ENCODE measurements around the gene S1PR3. TPM values are rescaled to one million over a fixed set of nuclear protein-coding genes. Genes with fewer than 3 reads are reported as not detected.

S1PR3 gene
- total RNA-seq, 1 donor from 2014 or later, result 1.8 TPM

DNA sequence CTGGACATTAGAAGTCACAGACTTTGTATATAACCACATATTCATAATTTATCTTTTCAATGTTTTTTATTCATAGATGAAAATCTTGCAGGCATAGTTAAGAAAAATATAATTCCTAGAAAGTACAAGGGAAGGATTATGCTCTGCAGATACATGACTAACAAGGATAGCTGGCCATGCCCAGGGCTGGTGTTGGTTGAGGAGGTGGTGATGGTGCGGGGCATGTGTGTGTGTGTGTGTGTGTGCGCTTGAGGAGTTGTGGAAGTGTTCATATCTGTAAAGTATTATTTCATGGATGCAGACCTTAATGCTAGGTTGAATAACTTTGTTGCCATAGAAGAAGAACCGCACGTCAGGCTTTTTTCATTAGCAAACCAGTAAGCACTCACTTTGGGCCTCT is 1.3 kb downstream of the S1PR3 start:
- no peak for DNase-seq (ENCODE audit: low read depth)

DNA sequence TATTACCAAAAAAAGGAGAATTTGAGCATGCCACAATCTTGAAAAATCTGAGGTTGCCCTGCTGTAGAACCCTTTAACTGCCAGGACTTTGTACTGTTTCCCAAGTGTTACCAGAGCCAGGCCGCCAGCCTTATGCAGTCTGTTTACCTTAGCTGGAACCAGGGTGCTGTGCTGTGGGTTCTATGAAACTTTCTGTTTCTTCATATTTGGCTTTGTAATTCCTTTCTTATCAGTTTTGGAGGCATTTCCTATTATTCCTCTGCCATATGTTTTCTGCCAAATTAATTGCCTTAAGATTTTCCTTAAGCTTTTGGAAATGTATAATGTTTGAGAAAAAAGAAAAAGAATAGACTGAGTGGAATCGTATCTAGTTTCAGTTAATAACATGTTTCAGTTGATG is 2.1 kb downstream of the S1PR3 start:
- DNase-seq (ENCODE audit: low read depth), result no peak

DNA sequence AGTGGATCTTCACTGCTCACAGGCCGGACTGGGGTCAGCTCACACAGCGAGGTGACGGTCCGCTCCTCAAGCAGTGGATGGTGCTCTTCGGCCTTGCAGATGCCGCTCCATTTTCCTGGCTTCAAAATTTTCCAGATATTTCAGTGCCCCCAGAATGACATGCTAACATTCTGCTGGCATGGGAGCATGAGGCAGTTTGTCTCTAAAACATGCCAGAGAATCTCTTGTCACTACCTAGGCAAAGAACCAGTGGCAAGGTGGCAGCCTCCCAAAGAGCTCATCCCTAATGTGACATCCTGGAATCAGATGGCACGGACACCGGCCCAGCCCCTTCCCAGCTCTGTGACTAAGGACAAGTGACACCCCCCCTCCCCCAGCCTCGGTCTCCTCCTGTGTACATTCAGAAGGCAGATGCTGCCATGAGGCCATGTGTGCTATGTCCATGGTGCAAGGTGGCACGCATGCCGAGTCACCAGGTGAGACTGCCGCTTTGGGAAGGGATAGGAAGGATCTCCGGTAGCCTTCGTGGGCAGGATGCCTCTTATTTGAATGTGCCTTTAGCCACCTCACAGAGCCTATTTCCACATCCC is 2.7 kb downstream of the S1PR3 start:
- DNase-seq (ENCODE audit: low read depth), result no peak

DNA sequence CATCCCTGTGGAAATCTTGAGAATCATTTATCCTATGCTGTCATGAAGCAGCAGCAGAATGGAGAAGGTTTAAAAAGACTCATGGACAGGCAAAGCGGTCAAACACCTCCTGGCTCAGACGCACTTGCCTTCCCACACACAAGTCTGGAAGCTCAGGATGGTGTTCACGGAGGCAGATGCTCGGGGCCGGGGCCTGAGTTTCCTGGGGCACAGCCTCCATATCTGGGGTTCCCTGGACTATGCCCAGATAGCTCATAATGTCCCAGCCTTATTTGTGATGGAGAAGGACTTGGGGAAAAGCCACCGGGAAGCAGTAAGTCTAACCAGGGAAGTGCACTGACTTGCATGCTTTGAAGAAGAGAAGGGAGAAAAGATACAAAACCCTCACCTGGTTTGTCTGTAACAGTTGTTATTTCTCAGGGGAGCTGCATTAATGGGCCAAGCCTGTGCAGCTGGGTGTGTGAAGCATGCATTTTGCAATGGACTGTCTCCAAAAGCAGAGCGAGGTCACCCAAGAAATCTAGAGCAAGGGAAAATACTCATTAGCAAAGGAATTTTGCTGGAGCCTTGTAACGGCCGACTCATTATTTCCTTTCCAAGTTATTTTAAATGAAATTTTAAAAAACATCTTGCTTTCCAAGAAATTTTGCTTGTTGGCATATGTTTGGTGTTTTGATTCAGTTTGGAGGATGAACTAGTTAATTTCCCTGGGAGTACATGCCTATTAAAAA is 3.4 kb downstream of the S1PR3 start:
- no peak for DNase-seq (ENCODE audit: low read depth)

DNA sequence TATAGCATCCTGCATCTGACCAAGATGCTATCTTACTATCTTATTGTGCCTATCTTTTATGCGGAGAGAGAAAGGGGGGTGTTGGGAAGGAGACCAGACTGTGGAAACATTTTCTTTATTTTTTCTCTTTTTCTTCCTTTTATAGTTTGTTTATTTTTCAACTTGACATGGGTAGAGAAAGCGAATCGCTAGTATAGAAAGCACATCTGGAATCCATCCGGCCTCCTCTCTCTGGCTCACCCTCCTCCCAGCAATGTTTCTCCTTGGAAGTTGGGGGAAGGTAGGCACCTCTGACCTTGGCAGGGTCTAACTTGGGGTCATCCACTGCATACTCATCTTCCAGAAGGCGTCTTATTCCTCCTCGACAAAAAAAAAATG is 3.9 kb downstream of the S1PR3 start:
- no peak for DNase-seq (ENCODE audit: low read depth)

DNA sequence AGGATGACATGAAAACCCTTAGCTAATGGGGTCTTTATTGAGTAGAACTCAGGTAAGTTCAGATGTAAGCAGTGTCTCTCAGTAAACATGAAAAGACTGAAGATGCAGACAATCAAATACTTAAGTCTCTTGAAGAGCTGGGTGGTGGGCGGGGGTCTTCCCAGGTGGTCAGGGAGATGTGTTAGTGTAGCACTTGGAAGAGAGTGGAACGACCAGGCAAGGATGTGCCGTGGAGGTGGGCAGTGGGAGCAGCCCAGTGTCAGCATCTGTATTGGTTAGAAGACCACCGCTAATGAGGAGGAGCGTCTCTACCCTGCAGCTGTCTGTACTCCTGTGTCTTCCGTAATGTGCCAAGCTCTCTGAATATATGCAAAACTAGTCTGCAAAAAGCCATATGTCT is 4.4 kb downstream of the S1PR3 start:
- no peak for DNase-seq (ENCODE audit: low read depth)

DNA sequence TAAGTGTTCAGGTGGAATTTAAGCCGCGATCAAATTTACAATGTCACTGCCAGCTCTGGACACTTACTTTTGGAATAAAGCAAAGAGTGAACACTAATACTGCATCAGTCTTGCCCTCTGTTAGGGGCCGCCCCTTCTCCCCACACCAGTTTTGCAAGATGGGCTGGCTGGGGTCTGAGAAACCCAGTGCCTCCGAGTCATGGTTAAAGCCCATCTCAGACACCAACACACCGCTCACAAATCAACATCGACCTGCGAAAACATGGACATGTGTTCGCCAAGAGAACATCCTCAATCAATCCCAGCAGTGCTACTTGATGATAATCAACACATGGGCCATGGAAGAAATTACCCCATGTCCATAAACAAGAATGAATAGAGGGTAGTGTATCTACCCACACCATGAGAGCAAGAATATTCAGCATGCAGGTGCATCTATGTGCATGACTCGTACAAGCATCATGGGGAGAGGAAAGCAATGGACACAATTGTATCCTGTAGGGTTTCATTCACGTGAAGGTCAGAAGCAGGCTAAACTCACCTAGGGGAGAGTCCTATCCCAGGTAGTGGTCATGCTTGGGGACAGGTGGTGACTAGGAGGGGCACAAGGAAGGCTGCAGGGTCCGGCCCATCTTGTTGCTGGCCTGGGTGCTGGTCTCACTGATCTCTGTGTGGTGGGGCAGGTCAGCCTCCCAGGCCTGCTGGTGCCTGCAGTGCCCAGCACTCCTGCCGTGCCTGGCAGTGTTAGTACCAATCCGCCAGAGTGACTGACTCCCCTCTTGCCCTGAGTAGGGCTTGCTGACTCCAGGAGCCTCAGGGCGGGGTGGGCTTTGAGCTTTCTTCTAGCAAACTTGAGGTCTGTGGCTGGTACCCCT is 5.0 kb downstream of the S1PR3 start:
- DNase-seq (ENCODE audit: low read depth), result no peak

DNA sequence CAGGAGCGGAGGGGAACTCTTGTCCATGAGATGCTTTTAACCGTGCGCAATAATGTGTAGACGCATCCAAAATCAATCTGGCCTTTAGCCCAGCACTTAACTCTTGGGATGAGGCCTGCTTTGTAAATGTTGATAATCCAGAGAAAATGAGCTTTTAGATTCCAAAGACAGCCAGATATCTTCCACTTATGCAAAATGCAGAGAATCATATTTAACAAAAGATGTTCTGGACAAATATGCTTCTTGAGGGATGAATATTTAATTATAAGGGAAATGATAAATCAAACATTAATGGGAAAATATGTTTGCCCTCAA is 5.6 kb downstream of the S1PR3 start:
- no peak for DNase-seq (ENCODE audit: low read depth)

DNA sequence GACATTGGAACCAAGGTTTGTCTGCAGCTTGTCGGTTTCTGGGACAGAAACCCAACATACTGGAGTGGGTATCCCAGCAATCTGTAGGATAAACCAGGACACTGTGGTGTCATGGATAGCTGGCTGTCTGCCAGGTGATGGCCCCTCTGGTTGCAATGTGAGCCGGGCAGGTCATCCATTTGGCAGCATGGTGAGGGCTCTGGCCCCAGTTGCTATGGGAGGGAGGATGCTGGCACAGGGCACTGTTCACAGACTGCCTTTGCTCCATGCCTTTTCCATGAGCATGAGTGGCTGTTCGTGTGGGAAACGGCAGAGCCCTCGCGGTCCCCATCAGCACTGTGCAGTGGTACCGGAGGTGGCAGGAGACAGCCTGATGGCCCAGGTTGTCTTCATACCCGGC is 6.4 kb downstream of the S1PR3 start:
- no peak for DNase-seq (ENCODE audit: low read depth)

DNA sequence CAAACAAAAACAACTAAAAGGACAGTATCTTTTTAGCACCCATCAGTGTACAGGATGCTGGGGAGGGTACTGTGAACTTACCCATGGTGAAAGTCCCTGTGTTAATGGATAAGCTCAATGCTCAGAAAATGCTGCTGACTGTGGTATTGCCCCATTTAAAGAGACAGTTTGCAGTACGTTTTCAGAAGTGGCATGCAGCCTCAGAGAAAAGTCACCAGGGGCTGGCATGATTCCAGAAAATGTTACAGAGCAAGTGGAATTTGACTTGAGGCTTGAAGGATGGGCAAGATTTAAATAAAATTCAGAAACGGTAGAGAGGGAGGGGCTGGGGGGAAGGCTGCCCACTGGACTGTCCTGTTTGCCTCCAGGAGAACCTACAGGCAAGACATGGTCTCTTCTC is 7.2 kb downstream of the S1PR3 start:
- peak; percentile 73 for DNase-seq (ENCODE audit: low read depth)

DNA sequence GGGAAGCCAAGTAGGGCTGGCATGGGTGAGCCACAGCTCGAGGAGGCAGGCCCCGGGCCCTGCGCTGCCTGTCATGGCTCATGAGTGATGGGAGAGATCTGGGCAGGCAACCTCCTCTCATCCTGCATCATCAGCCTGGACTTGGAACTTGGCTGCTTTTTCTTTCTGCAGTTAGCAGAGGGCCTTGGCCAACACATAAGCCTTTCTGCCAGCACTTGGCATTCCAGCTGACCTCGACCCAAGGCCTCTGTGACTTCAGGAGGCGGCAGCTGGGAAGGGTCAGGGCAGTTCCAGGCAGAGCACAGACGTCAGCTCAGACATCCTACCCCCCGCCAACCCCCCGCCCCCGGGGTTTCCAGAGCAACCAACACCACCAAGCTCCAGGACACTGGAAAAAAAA is 7.6 kb downstream of the S1PR3 start:
- peak; percentile 66 for DNase-seq (ENCODE audit: low read depth)

DNA sequence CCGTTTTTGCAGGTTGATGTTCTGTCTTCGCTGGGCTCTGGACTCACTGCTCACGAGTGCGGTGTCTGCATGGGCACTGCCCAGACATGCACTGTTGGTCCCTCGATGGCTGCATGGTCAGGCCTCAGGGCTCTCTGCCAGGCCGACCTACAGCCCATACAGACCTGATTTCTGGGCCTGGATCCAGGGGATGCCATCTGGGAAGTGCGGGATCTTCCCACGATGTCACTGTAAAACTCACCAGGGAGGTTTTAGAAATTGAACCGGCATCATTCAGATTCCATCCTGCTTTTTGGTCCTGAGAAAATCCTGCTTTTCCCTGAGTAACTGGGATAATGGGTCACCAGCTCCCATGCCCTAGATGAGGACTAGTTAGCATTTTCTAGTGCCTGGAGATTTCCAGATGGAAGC is 9.1 kb downstream of the S1PR3 start:
- no peak for DNase-seq (ENCODE audit: low read depth)

DNA sequence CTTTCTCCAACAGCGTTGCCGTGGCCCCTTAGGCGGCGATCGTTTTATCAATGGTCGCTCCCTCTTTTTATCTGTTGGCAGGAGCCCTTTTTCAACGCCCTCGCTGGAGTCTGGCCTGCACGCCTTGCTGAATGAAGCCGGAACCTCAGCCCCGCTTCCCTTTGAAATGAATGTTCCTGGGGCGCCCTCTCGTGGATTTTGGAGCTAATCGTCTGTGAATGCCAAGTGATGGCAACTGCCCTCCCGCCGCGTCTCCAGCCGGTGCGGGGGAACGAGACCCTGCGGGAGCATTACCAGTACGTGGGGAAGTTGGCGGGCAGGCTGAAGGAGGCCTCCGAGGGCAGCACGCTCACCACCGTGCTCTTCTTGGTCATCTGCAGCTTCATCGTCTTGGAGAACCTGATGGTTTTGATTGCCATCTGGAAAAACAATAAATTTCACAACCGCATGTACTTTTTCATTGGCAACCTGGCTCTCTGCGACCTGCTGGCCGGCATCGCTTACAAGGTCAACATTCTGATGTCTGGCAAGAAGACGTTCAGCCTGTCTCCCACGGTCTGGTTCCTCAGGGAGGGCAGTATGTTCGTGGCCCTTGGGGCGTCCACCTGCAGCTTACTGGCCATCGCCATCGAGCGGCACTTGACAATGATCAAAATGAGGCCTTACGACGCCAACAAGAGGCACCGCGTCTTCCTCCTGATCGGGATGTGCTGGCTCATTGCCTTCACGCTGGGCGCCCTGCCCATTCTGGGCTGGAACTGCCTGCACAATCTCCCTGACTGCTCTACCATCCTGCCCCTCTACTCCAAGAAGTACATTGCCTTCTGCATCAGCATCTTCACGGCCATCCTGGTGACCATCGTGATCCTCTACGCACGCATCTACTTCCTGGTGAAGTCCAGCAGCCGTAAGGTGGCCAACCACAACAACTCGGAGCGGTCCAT is 10.0 kb downstream of the S1PR3 start:
- DNase-seq (ENCODE audit: low read depth), result peak; percentile 55

DNA sequence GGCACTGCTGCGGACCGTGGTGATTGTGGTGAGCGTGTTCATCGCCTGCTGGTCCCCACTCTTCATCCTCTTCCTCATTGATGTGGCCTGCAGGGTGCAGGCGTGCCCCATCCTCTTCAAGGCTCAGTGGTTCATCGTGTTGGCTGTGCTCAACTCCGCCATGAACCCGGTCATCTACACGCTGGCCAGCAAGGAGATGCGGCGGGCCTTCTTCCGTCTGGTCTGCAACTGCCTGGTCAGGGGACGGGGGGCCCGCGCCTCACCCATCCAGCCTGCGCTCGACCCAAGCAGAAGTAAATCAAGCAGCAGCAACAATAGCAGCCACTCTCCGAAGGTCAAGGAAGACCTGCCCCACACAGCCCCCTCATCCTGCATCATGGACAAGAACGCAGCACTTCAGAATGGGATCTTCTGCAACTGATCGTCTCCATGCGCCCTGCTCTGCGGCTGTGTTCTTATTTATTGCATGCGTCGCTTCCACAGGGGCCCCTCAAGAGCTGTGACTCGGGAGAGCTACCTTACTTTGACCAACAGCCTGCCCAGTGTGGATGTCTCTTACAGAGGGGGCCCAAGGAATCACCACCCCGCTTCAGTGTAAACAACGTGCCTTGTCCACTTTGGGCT is 10.8 kb downstream of the S1PR3 start:
- no peak for DNase-seq (ENCODE audit: low read depth)

DNA sequence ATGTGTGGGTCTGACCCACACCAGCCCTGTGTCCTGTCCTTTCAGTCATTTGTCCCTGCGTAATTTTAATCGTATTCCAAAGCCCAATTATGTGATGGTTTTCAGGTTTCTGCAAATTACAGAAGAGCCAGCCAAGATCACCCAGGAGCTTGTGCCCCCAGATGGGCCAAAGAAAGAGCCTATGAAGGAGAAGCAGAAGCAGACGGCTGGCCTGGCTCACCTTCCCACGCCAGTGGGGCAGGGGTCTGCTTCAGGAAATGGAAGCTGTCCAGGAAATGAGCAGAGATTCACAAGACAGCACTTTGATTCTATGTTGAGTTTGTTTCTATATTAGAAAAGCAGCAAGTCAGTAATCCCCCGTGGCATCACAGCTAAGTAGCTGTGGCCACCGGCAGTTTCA is 11.7 kb downstream of the S1PR3 start:
- DNase-seq (ENCODE audit: low read depth), result no peak

DNA sequence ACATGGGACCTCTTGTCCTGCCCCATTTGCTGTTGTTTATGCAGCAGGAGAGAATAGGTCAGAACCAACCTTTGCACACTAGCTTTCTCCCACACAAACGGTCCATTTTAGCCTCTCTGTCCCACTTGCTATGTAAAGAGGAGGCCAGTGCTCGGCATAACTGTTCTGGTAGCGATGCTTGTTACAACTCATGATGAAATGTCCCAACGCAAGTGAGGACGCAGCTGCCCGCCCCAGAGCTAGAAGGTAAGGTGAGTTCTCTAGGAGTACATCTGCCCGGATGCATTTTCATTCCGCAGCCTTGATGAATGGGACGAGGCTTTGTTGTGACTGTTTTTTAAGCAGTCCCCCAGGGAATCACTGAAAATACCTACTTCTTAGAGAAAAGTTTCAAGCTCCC is 14.1 kb downstream of the S1PR3 start:
- DNase-seq (ENCODE audit: low read depth), result no peak

DNA sequence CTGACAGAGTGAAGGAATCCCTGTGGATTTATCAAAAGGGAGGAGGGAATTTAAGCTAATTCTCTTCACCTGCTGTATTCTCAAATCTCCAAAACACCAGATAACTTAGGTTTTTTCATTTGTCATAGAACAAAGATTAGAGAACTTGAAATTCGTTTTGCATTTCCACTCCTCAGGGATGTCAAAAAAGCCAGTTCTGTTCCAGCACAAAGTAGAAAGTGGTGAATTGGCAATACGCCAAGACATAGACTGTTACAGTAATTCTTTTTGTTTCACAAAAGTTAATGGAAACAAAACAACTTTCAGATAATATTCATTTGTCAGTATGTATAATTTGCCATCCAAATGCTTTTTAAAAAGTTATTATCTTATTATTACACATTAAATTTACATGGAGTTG is 15.0 kb downstream of the S1PR3 start:
- no peak for DNase-seq (ENCODE audit: low read depth)

DNA sequence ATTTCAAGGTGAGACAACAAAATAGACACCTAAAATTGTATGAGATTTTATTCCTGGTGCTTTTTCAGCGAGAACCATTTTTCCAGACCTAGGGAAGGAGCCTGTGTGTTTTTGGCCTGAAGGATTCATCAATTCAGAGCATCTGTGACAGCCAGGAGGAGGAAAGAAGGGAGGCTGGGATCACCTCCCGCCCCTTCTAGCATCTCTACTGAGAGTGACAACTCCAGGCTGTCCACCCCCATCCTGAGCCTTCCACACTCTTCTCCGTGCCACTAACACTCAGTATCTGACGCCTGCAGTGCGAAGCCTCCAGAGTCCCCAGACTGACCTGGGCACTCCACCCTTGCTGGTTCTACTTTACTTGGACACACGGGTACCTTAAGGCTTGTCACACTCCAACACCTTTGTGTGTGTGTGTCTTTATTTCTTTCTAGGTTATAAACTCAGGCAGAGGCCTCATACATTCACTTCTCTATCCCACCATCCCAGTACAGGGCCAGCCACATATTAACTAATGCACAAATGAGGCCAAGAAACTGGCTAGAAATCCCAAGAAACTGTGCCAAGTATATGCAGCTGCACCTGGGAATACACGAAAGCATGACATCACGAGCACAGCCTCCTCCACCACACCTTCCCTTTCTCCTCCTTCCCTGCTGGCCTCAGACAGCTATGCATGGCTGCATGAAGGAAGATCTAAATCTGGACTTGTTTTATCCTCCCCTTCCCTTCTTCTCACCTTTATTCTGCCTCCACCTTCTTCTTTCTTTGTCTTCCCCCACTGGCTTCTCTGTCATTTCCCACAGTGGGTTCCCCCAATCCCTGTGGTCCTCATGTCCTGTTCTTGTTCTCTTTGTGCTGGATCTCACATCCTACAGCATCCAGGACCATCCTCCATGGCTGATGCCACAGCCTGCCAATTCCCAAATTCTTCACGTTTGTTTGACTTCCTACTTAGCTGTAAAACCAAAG is 16.0 kb downstream of the S1PR3 start:
- no peak for DNase-seq (ENCODE audit: low read depth)

DNA sequence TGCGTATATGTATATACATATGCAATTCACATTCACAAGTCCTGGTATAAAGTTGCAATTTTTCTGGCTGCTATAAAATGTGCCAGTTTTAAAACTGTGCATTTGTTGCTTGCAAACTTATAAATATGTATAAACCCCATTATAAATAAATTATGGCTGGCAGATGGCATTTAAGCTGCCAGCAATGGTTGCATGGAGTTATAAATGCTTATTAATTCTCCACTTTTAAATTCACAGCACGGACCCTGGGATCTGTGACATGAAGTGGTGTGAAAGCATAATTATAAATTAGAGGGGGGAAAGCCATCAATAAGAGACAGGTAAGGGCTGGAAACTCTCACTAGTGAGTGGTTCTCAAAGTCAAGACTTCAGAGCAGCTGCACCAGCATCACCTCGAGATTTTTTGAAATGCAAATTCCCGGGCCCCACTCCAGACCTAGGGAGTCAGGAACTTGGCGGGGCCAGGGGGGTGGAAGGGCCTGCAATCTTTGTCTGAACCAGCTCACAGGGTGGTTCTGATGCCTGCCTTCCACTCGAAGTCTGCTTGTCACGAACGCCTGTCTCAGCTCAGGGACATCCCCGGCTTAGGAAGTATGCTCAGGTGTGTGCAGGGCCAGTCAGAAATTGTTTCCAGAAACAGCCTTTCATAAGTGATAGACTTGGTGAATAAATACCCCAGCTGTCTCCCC is 16.9 kb downstream of the S1PR3 start:
- no peak for DNase-seq (ENCODE audit: low read depth)
